ENCODE measurements around the gene UBE2Z.
"Not testable (repeated sequence)": the region's sequence is repeated elsewhere in the genome, so short reads cannot be mapped to it uniquely, and the experiment has no call there.

UBE2Z gene

GRCh38 chr17:48905987-48906515 lies 2.2 kb upstream of the UBE2Z start:
- DNase-seq: no peak

- no peak for DNase-seq
Observed at GRCh38 chr17:48907713-48908046, 527 bp upstream of the UBE2Z start.

- peak; percentile 92 for DNase-seq
Observed at GRCh38 chr17:48908853-48909394, 717 bp downstream of the UBE2Z start.

GRCh38 chr17:48909783-48910182 lies 1.6 kb downstream of the UBE2Z start:
- no peak for DNase-seq

GRCh38 chr17:48910370-48910769 lies 2.2 kb downstream of the UBE2Z start:
- DNase-seq: no peak

- no peak for DNase-seq
Observed at GRCh38 chr17:48912476-48912875, 4.3 kb downstream of the UBE2Z start.

GRCh38 chr17:48915459-48916282 lies 7.5 kb downstream of the UBE2Z start:
- DNase-seq: no peak

GRCh38 chr17:48925251-48925990 lies 17.2 kb downstream of the UBE2Z start:
- DNase-seq: peak; percentile 16

- peak; percentile 69 for DNase-seq
Observed at GRCh38 chr17:48925991-48926342, 17.8 kb downstream of the UBE2Z start.

- DNase-seq: no peak
Observed at GRCh38 chr17:48927978-48928745, 20.0 kb downstream of the UBE2Z start.

- no peak for DNase-seq
Observed at GRCh38 chr17:48928876-48929811, 20.9 kb downstream of the UBE2Z start.

- no peak for DNase-seq
Observed at GRCh38 chr17:48929812-48930165, 21.6 kb downstream of the UBE2Z start.

GRCh38 chr17:48930435-48930873 lies 22.2 kb downstream of the UBE2Z start:
- no peak for DNase-seq

GRCh38 chr17:48933035-48933434 lies 24.8 kb downstream of the UBE2Z start:
- no peak for DNase-seq

GRCh38 chr17:48944515-48945260 lies 36.5 kb downstream of the UBE2Z start, which contains the start of gene SNF8:
Gene SNF8, minus strand, starts transcription at chr17:48944842. Its CDS starts 108 bp downstream, at chr17:48944734.
- peak; percentile 90 for DNase-seq

GRCh38 chr17:48945261-48945651 lies 37.0 kb downstream of the UBE2Z start:
- DNase-seq: not testable (repeated sequence)

- no peak for DNase-seq
Observed at GRCh38 chr17:48951572-48951971, 43.4 kb downstream of the UBE2Z start.

GRCh38 chr17:48952904-48953303 lies 44.7 kb downstream of the UBE2Z start:
- no peak for DNase-seq

- no peak for DNase-seq
Observed at GRCh38 chr17:48954300-48954755, 46.1 kb downstream of the UBE2Z start.

- no peak for DNase-seq
Observed at GRCh38 chr17:48960834-48961515, 52.8 kb downstream of the UBE2Z start.
